CD14-positive monocyte (primary cell): Measurements from ENCODE around the gene ATG12. TPM values are rescaled to one million over a fixed set of nuclear protein-coding genes. Genes with fewer than 3 reads are reported as not detected.

Source experiments
- DNase-seq, 3 donors: peaks; one replicate each; pipeline ENCODE4 v3.0.0-alpha.2; 2011 to 2022
- H2AFZ ChIP-seq: 2 replicates; pipeline ENCODE4 v1.6.0; 2012; ENCODE audit warnings: mild to moderate bottlenecking, low read depth, low read length, inconsistent platforms; ENCODE audit not compliant: insufficient read depth, poor library complexity, severe bottlenecking
- H3K27ac ChIP-seq, 2 donors: 1 replicate in 1 of 2; 2 replicates in 1 of 2; pipeline ENCODE4 v1.5.1; 2012 to 2013; ENCODE audit warnings: low read length in 2 of 2, control low read depth in 1 of 2, inconsistent platforms in 1 of 2, low read depth in 1 of 2, mild to moderate bottlenecking in 1 of 2
- H3K27me3 ChIP-seq, 2 donors: one replicate each; pipeline versions ENCODE4 v1.6.0 to v1.6.1; 2011 to 2013; ENCODE audit warnings: low read length in 2 of 2; ENCODE audit not compliant: control insufficient read depth in 2 of 2, insufficient read depth in 2 of 2
- H3K36me3 ChIP-seq, 2 donors: replicated peaks in 1 of 2; 1 replicate in 1 of 2; 2 replicates in 1 of 2; pipeline versions ENCODE4 v1.5.1 to v1.6.1; 2012 to 2013; ENCODE audit warnings: low read length in 2 of 2, control low read depth in 1 of 2, inconsistent platforms in 1 of 2, mild to moderate bottlenecking in 1 of 2; ENCODE audit not compliant: insufficient read depth in 2 of 2, control insufficient read depth in 1 of 2
- H3K4me1 ChIP-seq, 2 donors: 1 replicate in 1 of 2; 2 replicates in 1 of 2; pipeline versions ENCODE4 v1.5.1 to v1.6.1; 2012 to 2013; ENCODE audit warnings: low read length in 2 of 2, control low read depth in 1 of 2, inconsistent platforms in 1 of 2, mild to moderate bottlenecking in 1 of 2, moderate library complexity in 1 of 2; ENCODE audit not compliant: insufficient read depth in 2 of 2, control insufficient read depth in 1 of 2
- H3K4me2 ChIP-seq: replicated peaks from 2 replicates; pipeline ENCODE3; 2012; ENCODE audit warnings: low read length, moderate library complexity, mild to moderate bottlenecking; ENCODE audit not compliant: poor library complexity, severe bottlenecking; ENCODE audit errors: extremely low read depth
- H3K4me3 ChIP-seq, 3 experiments: fragments of 200-600 bp in 1 of 3; sonication (generic) in 1 of 3; replicated peaks in 1 of 3; 1 replicate in 2 of 3; 2 replicates in 1 of 3; pipeline ENCODE4 v1.5.1; 2011 to 2013; ENCODE audit warnings: low read length in 3 of 3, mild to moderate bottlenecking in 3 of 3, control low read depth in 2 of 3, low read depth in 2 of 3, inconsistent platforms in 1 of 3, moderate library complexity in 1 of 3
- H3K79me2 ChIP-seq: 2 replicates; pipeline ENCODE4 v1.6.0; 2012; ENCODE audit warnings: mild to moderate bottlenecking, control low read depth, inconsistent platforms, low read length, moderate library complexity; ENCODE audit not compliant: insufficient read depth
- H3K9ac ChIP-seq: 2 replicates; pipeline ENCODE4 v1.6.0; 2017; ENCODE audit warnings: low read length, mild to moderate bottlenecking; ENCODE audit not compliant: insufficient read depth, poor library complexity, severe bottlenecking
- H3K9me3 ChIP-seq, 2 donors: replicated peaks in 1 of 2; 1 replicate in 1 of 2; 2 replicates in 1 of 2; pipeline versions ENCODE4 v1.5.1 to v1.6.1; 2012 to 2013; ENCODE audit warnings: low read length in 2 of 2, control low read depth in 1 of 2; ENCODE audit not compliant: control insufficient read depth in 1 of 2, insufficient read depth in 1 of 2
- H4K20me1 ChIP-seq: 2 replicates; pipeline ENCODE4 v1.6.0; 2012; ENCODE audit warnings: mild to moderate bottlenecking, low read length, control low read depth, moderate library complexity; ENCODE audit not compliant: insufficient read depth
- H3K27ac Mint-ChIP-seq, 7 donors: one replicate each; pipeline ENCODE4 v1.8.0; 2020; ENCODE audit warnings: mild to moderate bottlenecking in 7 of 7, mixed read lengths in 7 of 7, moderate library complexity in 6 of 7, inconsistent platforms in 2 of 7
- H3K27me3 Mint-ChIP-seq, 3 donors: one replicate each; pipeline ENCODE4 v1.8.0; 2021 to 2022; ENCODE audit warnings: low read depth in 3 of 3, mild to moderate bottlenecking in 3 of 3, mixed read lengths in 3 of 3, moderate library complexity in 3 of 3, inconsistent platforms in 1 of 3
- H3K36me3 Mint-ChIP-seq, 2 donors: one replicate each; pipeline ENCODE4 v1.8.0; 2020; ENCODE audit warnings: mixed read lengths in 2 of 2, inconsistent platforms in 1 of 2, mild to moderate bottlenecking in 1 of 2
- H3K4me1 Mint-ChIP-seq: one replicate; pipeline ENCODE4 v1.8.0; 2020; ENCODE audit warnings: mild to moderate bottlenecking, mixed read lengths
- H3K4me3 Mint-ChIP-seq, 2 donors: one replicate each; pipeline ENCODE4 v1.8.0; 2020; ENCODE audit warnings: mild to moderate bottlenecking in 2 of 2, mixed read lengths in 2 of 2, moderate library complexity in 1 of 2
- H3K9me3 Mint-ChIP-seq, 7 donors: one replicate each; pipeline ENCODE4 v1.8.0; 2020 to 2022; ENCODE audit warnings: mixed read lengths in 7 of 7, mild to moderate bottlenecking in 6 of 7, moderate library complexity in 6 of 7, inconsistent platforms in 2 of 7
- CTCF ChIP-seq: fragments of 200-600 bp; IDR thresholded peaks from one replicate; pipeline ENCODE4 v1.8.0; 2022; ENCODE audit warnings: antibody characterized with exemption, mild to moderate bottlenecking
- WGBS: methylation state at CpG from one replicate; pipeline ENCODE4 v1.1.5; 2013; ENCODE audit warnings: missing lambda C conversion rate; ENCODE audit not compliant: insufficient coverage; 5-methylcytosine and 5-hydroxymethylcytosine counted together
- intact Hi-C, 2 donors: fragments of 100-400 bp; cut with micrococcal nuclease; formaldehyde crosslinking; loops; one replicate each; pipeline versions ENCODE4 v1.15.0 to v1.15.1; 2023
- polyA plus RNA-seq, 3 donors: library from polyadenylated mRNA; depleted of rRNA in 1 of 3; unstranded in 2 of 3; stranded (reverse) in 1 of 3; fragments of 300-500 nt in 2 of 3; fragments of >200 nt in 1 of 3; fragmentation: Illumina TruSeq in 2 of 3; gene quantifications; 1 replicate in 2 of 3; 2 replicates in 1 of 3; pipeline ENCODE4 v1.2.3, GENCODE V29; 2012 to 2021

The ATG12 gene
- polyA plus RNA-seq, 3 donors: 44.3 to 143 (median 101) TPM

- Histone ChIP-seq H3K4me1 (peaks cover 23 to 27% of the 10 kb centered on the region in 2 donors), H3K27me3 (no peaks in the 10 kb centered on the region), H3K27ac (no peak overlapping the region), H3K36me3 (no peaks in the 10 kb centered on the region), H4K20me1 (peaks cover 34% of the 10 kb centered on the region), H3K9me3 (peaks cover 3 to 7% of the 10 kb centered on the region in 2 donors), H3K79me2 (peaks cover 96% of the 10 kb centered on the region), H3K9ac (no peak overlapping the region), H3K4me2 (no peak overlapping the region), H2AFZ (no peak overlapping the region), H3K4me3 (no peak overlapping the region)
- Mint-ChIP-seq H3K27me3 (peaks cover 0 to 2% (median 0%) of the 10 kb centered on the region in 3 donors), H3K36me3 (peaks cover 0 to under 1% of the 10 kb centered on the region in 2 donors), H3K27ac (no peak overlapping the region), H3K9me3 (peaks cover 0 to 14% (median 3%) of the 10 kb centered on the region in 7 donors), H3K4me1 (peaks cover 34% of the 10 kb centered on the region), H3K4me3 (no peak overlapping the region)
- TF ChIP-seq CTCF: no peak
- intact Hi-C loops: no loop called here
- DNase-seq: no peak
These were observed 18.0 kb upstream of the ATG12 start for GRCh38 chr5:115859378-115859777.

GRCh38 chr5:115858396-115858795 is 17.0 kb upstream of the ATG12 start:
- H3K4me1 ChIP-seq: peaks cover 23 to 27% of the 10 kb centered on the region in 2 donors
- H3K9me3 ChIP-seq: peaks cover 0 to 9% of the 10 kb centered on the region in 2 donors
- Mint-ChIP-seq H3K27ac (peak overlapping the region in 1 of 7 donors; percentile 52), H3K9me3 (peaks cover 4 to 17% (median 10%) of the 10 kb centered on the region in 7 donors), H3K27me3 (peaks cover 0 to 2% (median 0%) of the 10 kb centered on the region in 3 donors), H3K36me3 (peaks cover 5 to 10% of the 10 kb centered on the region in 2 donors), H3K4me1 (peaks cover 34% of the 10 kb centered on the region), H3K4me3 (peak overlapping the region; percentile 4 to 7)
- H3K27ac ChIP-seq: peak overlapping the region in 1 of 2 donors; percentile 17
- no peaks in the 10 kb centered on the region for H3K27me3 ChIP-seq
- H4K20me1 ChIP-seq: peaks cover 37% of the 10 kb centered on the region
- DNase-seq: no peak
- H2AFZ ChIP-seq: no peak overlapping the region
- H3K9ac ChIP-seq: no peak overlapping the region
- H3K4me3 ChIP-seq: peak overlapping the region in 2 of 3 experiments; percentile 19 to 31
- intact Hi-C loops: no loop called here
- WGBS: 73% methylated on average over 3 of the region's 3 CpGs
- no peaks in the 10 kb centered on the region for H3K36me3 ChIP-seq
- TF ChIP-seq CTCF: no peak
- no peak overlapping the region for H3K4me2 ChIP-seq
- H3K79me2 ChIP-seq: peaks cover 96% of the 10 kb centered on the region
